NB4 (cell line): Measurements from ENCODE around the gene LCP1.

Experiments used
- DNase-seq: peaks from one replicate; pipeline ENCODE4 v3.0.0; 2010; ENCODE audit warnings: low read depth
- H3K4me3 ChIP-seq: one replicate; pipeline ENCODE4 v1.5.1; 2011; ENCODE audit warnings: mild to moderate bottlenecking, low read depth, low read length, moderate library complexity
- MYC ChIP-seq: IDR thresholded peaks from 2 replicates; pipeline ENCODE4 v1.6.1; 2011; ENCODE audit warnings: low read depth, low read length
- POLR2A ChIP-seq: IDR thresholded peaks from 2 replicates; pipeline ENCODE4 v1.6.1; 2011; ENCODE audit warnings: mild to moderate bottlenecking; ENCODE audit not compliant: insufficient read length; ENCODE audit errors: extremely low read depth
- TF ChIP-seq, protein P1 (sequence below): IDR thresholded peaks from 2 replicates; pipeline ENCODE4 v1.6.1; 2011; ENCODE audit warnings: low read depth, low read length
- TF ChIP-seq, protein P2 (sequence below): IDR thresholded peaks from one replicate; pipeline ENCODE4 v1.5.1; 2012; ENCODE audit warnings: low read depth, low read length

The LCP1 gene

DNA sequence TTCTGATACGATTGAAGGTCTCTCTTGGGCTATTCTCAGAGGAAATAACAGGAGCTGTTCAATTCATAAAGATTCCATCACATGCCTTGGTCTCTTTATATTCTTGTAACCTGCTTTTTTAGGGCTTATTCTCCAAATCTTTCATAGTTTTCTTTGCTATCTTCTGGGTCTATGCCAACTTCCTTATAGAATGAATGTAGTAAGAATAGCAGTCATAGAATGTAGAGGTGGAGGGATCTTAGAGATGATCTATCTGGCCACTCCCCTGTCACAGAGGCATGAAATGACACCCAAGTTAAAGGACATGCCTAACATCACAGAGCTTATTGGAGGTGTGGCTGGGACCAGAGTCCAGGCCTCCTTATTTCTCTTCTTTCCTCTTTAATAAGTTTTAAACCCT, 13.2 kb downstream of the LCP1 start:
- TF ChIP-seq MYC (no peak), POLR2A (no peak)
- TF ChIP-seq, protein P1, sequence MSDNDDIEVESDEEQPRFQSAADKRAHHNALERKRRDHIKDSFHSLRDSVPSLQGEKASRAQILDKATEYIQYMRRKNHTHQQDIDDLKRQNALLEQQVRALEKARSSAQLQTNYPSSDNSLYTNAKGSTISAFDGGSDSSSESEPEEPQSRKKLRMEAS: no peak
- TF ChIP-seq, protein P2, sequence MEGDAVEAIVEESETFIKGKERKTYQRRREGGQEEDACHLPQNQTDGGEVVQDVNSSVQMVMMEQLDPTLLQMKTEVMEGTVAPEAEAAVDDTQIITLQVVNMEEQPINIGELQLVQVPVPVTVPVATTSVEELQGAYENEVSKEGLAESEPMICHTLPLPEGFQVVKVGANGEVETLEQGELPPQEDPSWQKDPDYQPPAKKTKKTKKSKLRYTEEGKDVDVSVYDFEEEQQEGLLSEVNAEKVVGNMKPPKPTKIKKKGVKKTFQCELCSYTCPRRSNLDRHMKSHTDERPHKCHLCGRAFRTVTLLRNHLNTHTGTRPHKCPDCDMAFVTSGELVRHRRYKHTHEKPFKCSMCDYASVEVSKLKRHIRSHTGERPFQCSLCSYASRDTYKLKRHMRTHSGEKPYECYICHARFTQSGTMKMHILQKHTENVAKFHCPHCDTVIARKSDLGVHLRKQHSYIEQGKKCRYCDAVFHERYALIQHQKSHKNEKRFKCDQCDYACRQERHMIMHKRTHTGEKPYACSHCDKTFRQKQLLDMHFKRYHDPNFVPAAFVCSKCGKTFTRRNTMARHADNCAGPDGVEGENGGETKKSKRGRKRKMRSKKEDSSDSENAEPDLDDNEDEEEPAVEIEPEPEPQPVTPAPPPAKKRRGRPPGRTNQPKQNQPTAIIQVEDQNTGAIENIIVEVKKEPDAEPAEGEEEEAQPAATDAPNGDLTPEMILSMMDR: no peak
- H3K4me3 ChIP-seq: peak overlapping the region; percentile 58
- peak; percentile 78 for DNase-seq

DNA sequence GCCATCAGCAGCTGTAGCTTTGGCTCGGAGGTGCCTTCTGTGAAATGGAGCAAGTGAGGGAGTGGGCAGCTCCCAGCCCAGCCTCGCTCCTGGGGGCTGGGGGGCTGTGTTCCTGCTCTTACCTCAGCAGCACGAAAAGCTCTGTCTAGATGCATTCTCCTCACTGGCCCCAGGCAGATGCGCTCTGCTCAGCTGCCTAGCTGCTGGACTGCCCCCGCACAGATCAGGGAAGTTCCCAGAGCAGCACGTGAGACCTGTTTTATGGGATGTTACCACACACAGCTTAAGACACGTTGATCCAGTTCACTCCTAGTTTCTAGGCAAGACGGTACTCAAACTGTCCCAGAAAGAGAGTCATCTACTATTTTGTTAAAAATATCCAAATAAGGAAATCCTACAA, 13.6 kb downstream of the LCP1 start:
- TF ChIP-seq, protein P2: no peak
- peak; percentile 94 for TF ChIP-seq MYC
- TF ChIP-seq, protein P1: peak; percentile 98
- peak; percentile 48 for TF ChIP-seq POLR2A
- H3K4me3 ChIP-seq: peak overlapping the region; percentile 58
- peak; percentile 96 for DNase-seq

DNA sequence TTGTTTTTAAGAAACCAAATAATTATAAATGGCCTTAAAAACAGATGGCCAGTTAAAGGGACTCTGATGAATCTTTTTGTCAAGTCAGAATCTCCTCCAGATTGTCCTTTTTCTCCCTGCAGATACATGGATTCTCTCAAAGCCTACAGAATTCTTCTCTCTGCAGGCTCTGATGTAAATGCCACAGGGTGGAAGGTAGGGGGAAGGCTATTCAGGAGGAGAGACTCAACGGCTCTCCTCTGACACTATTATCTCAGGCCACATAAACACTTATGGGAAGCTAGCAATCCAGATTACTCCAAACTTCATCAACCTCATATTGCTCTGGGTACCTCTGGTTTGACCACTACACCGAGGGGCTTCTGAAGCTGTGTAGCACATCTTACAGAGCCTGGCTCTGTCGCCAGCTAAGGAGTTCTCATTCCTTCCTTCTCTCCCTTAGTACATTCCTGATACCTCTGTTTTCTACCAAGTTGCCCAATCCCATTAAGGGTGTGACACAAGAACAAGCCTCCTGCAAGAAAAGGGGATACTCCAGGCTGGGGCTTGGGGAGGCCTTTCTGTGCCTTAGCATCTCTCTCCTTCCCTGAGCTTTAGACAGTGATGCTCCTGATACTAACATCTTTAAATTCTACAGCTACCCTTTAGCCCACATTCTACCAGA, 14.9 kb downstream of the LCP1 start:
- peak overlapping the region; percentile 58 for H3K4me3 ChIP-seq
- peak; percentile 47 for DNase-seq

DNA sequence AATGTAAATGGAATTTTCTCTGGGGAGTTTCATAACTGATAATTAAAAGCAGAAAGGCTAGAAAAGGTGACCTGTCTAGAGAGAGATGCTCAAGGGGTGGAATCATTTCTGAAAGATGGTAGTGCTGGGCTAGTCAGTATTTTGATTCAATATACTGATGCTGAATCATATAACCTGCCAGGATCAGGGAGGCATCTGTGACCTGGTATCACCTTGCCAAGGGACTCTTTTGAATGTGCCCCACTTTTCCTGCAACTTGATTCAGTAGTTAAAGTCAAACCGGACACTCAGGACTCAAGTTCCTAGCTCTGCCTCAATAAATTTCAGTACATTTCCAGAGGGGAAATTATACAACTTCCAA, 15.8 kb downstream of the LCP1 start:
- DNase-seq: no peak
- H3K4me3 ChIP-seq: peak overlapping the region; percentile 27
- TF ChIP-seq MYC (no peak), POLR2A (no peak)
- TF ChIP-seq, protein P2: no peak
- TF ChIP-seq, protein P1: no peak

More for the DNA sequence above, 14.9 kb downstream of the LCP1 start:
- TF ChIP-seq POLR2A (no peak), MYC (no peak)
- TF ChIP-seq, protein P1: no peak
- TF ChIP-seq, protein P2: no peak

DNA sequence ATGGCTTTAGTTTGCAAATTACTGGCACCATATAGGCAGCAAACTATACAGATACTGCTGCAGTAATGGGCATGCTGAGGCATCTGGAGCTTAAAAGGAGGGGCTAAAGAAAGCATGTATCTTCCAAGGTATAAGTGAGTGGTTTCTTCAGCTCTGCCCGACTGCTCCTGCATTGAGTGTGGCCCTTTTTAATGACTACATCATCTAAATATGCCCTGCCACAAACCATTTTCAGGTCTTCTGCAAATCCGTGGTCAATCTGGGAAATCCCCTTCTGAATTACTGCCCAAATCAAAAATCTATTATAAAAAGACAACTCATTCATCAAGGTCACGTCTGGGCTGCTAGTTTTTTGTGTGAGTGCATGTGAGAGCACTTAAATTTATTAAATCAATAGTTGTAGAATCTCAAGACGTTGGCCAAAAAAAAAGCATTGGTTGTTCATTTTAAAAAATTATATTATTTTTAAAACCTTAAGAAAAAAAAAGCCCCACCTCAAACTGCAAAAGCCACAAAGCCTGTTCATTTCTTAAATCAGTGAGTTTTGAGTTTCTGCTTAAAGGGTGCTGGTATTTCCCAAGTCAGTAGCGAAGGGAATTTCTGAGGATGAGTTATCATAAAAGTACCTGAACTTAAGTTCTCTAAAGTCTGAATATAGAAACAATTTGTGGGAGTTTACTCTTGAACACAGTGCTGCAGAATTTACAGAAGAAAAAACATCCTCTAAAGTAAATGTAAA, 16.3 kb downstream of the LCP1 start:
- peak; percentile 38 for DNase-seq
- TF ChIP-seq, protein P1: no peak
- TF ChIP-seq, protein P2: no peak
- TF ChIP-seq POLR2A (no peak), MYC (no peak)
- peak overlapping the region; percentile 27 for H3K4me3 ChIP-seq
